GDM1 (cell line): Measurements from ENCODE around the gene HOXB7.
A peak's percentile ranks its signal among the peaks of the same experiment; 100 is the strongest.

Experiments
- DNase-seq: peaks from one replicate; lab custom pipeline; 2025; lab: John Stamatoyannopoulos, UW

HOXB7 gene

GRCh38 chr17:48579471-48579759 lies 31.4 kb downstream of the HOXB7 start:
- DNase-seq: no peak

GRCh38 chr17:48578616-48579470 lies 32.0 kb downstream of the HOXB7 start:
- DNase-seq: no peak

- peak; percentile 70 for DNase-seq
Measured at GRCh38 chr17:48577946-48578615, 32.7 kb downstream of the HOXB7 start, which contains the start of gene HOXB4. Gene HOXB4 (minus strand): TSS chr17:48578350. CDS start chr17:48578319, 31 bp downstream.

GRCh38 chr17:48577330-48577945 lies 33.4 kb downstream of the HOXB7 start:
- DNase-seq: no peak

GRCh38 chr17:48576479-48577309 lies 34.1 kb downstream of the HOXB7 start:
- DNase-seq: no peak

- no peak for DNase-seq
Measured at GRCh38 chr17:48575673-48576478, 34.9 kb downstream of the HOXB7 start.

GRCh38 chr17:48575066-48575582 lies 35.7 kb downstream of the HOXB7 start:
- DNase-seq: no peak

- DNase-seq: no peak
Measured at GRCh38 chr17:48574505-48575065, 36.2 kb downstream of the HOXB7 start.

- DNase-seq: no peak
Measured at GRCh38 chr17:48571826-48572417, 38.9 kb downstream of the HOXB7 start.

GRCh38 chr17:48571024-48571818 lies 39.6 kb downstream of the HOXB7 start:
- DNase-seq: no peak

- DNase-seq: no peak
Measured at GRCh38 chr17:48570325-48571023, 40.3 kb downstream of the HOXB7 start.

- no peak for DNase-seq
Measured at GRCh38 chr17:48569674-48570324, 41.0 kb downstream of the HOXB7 start.

- DNase-seq: no peak
Measured at GRCh38 chr17:48569240-48569582, 41.6 kb downstream of the HOXB7 start.

- no peak for DNase-seq
Measured at GRCh38 chr17:48568499-48569239, 42.1 kb downstream of the HOXB7 start.

- no peak for DNase-seq
Measured at GRCh38 chr17:48567646-48568354, 43.0 kb downstream of the HOXB7 start.

- no peak for DNase-seq
Measured at GRCh38 chr17:48567209-48567608, 43.6 kb downstream of the HOXB7 start.

- DNase-seq: no peak
Measured at GRCh38 chr17:48566717-48567116, 44.1 kb downstream of the HOXB7 start.
